H9 (cell line): ENCODE measurements around the gene KIF24. TPM values are rescaled to one million over a fixed set of nuclear protein-coding genes. Genes with fewer than 3 reads are reported as not detected.

Source experiments
- DNase-seq: peaks from one replicate; pipeline ENCODE4 v3.0.0-alpha.2; 2017
- H2AFZ ChIP-seq: one replicate; pipeline ENCODE4 v1.6.1; 2013; ENCODE audit warnings: mild to moderate bottlenecking, low read length, control low read depth, moderate library complexity
- H2AK5ac ChIP-seq: 2 replicates; pipeline ENCODE4 v1.6.1; 2013; ENCODE audit warnings: low read length, control low read depth, mixed read lengths; ENCODE audit not compliant: insufficient read length
- H2BK120ac ChIP-seq: one replicate; pipeline ENCODE4 v1.6.1; 2013; ENCODE audit warnings: low read depth, mild to moderate bottlenecking, low read length, control low read depth, inconsistent platforms; ENCODE audit not compliant: poor library complexity, severe bottlenecking
- H2BK12ac ChIP-seq: 2 replicates; pipeline ENCODE4 v1.6.1; 2013; ENCODE audit warnings: low read length, control low read depth, mixed read lengths, low read depth; ENCODE audit not compliant: insufficient read length
- H2BK15ac ChIP-seq: 2 replicates; pipeline ENCODE4 v1.6.1; 2013; ENCODE audit warnings: low read depth, low read length, control low read depth
- H2BK20ac ChIP-seq: one replicate; pipeline ENCODE4 v1.6.1; 2013; ENCODE audit warnings: low read depth, mild to moderate bottlenecking, low read length, control low read depth, inconsistent platforms; ENCODE audit not compliant: poor library complexity, severe bottlenecking
- H2BK5ac ChIP-seq: 2 replicates; pipeline ENCODE4 v1.6.1; 2013; ENCODE audit warnings: low read length, control low read depth, mixed read lengths; ENCODE audit not compliant: insufficient read length
- H3K14ac ChIP-seq: 2 replicates; pipeline ENCODE4 v1.6.1; 2013; ENCODE audit warnings: low read length, control low read depth; ENCODE audit not compliant: insufficient read depth
- H3K18ac ChIP-seq: 2 replicates; pipeline ENCODE4 v1.6.1; 2013; ENCODE audit warnings: low read depth, mild to moderate bottlenecking, mixed read lengths, low read length, control low read depth; ENCODE audit not compliant: insufficient read length
- H3K23ac ChIP-seq: 2 replicates; pipeline ENCODE4 v1.6.1; 2013; ENCODE audit warnings: low read length, control low read depth, mixed read lengths, low read depth; ENCODE audit not compliant: insufficient read length
- H3K23me2 ChIP-seq: 2 replicates; pipeline ENCODE4 v1.6.1; 2013; ENCODE audit warnings: low read depth, mild to moderate bottlenecking, mixed read lengths, low read length, control low read depth; ENCODE audit not compliant: insufficient read length, poor library complexity, severe bottlenecking
- H3K27ac ChIP-seq: 2 replicates; pipeline ENCODE4 v1.5.1; 2013; ENCODE audit warnings: low read length, control low read depth, mixed read lengths, low read depth; ENCODE audit not compliant: insufficient read length
- H3K27me3 ChIP-seq: 2 replicates; pipeline ENCODE4 v1.6.1; 2013; ENCODE audit warnings: low read length, control low read depth, inconsistent platforms; ENCODE audit not compliant: insufficient read depth
- H3K4ac ChIP-seq: 2 replicates; pipeline ENCODE4 v1.6.1; 2013; ENCODE audit warnings: low read depth, mild to moderate bottlenecking, control low read depth, inconsistent platforms, low read length, moderate library complexity
- H3K4me1 ChIP-seq: 2 replicates; pipeline ENCODE4 v1.6.1; 2013; ENCODE audit warnings: low read length, control low read depth, inconsistent platforms; ENCODE audit not compliant: insufficient read depth
- H3K4me2 ChIP-seq: 2 replicates; pipeline ENCODE4 v1.6.1; 2013; ENCODE audit warnings: low read length, control low read depth, mixed read lengths; ENCODE audit not compliant: insufficient read length, insufficient read depth
- H3K56ac ChIP-seq: 2 replicates; pipeline ENCODE4 v1.6.1; 2013; ENCODE audit warnings: low read depth, mild to moderate bottlenecking, mixed read lengths, low read length, control low read depth; ENCODE audit not compliant: insufficient read length
- H3K79me1 ChIP-seq: 2 replicates; pipeline ENCODE4 v1.6.1; 2013; ENCODE audit warnings: low read depth, mild to moderate bottlenecking, moderate library complexity, low read length, control low read depth, inconsistent platforms; ENCODE audit not compliant: insufficient read depth, poor library complexity, severe bottlenecking
- H3K79me2 ChIP-seq: 2 replicates; pipeline ENCODE4 v1.6.1; 2013; ENCODE audit warnings: low read length, control low read depth, inconsistent platforms; ENCODE audit not compliant: insufficient read depth
- H3K9ac ChIP-seq: 2 replicates; pipeline ENCODE4 v1.6.1; 2013; ENCODE audit warnings: low read length, control low read depth, mixed read lengths; ENCODE audit not compliant: insufficient read length; ENCODE audit errors: extremely low read depth
- H3K9me3 ChIP-seq: one replicate; pipeline ENCODE4 v1.6.1; 2013; ENCODE audit warnings: low read depth, low read length, inconsistent platforms; ENCODE audit not compliant: control insufficient read depth
- H3T11ph ChIP-seq: one replicate; pipeline ENCODE4 v1.6.1; 2013; ENCODE audit warnings: mild to moderate bottlenecking, low read length, control low read depth, inconsistent platforms
- H4K20me1 ChIP-seq: one replicate; pipeline ENCODE4 v1.6.1; 2013; ENCODE audit not compliant: control insufficient read depth, insufficient read length, insufficient read depth
- H4K5ac ChIP-seq: 2 replicates; pipeline ENCODE4 v1.6.1; 2013; ENCODE audit warnings: low read depth, mild to moderate bottlenecking, mixed read lengths, low read length, control low read depth; ENCODE audit not compliant: insufficient read length
- H4K8ac ChIP-seq: replicated peaks from 2 replicates; pipeline ENCODE4 v1.6.1; 2013; ENCODE audit warnings: low read length, control low read depth, mixed read lengths, low read depth; ENCODE audit not compliant: insufficient read length
- H4K91ac ChIP-seq: 2 replicates; pipeline ENCODE4 v1.6.1; 2013; ENCODE audit warnings: low read depth, mild to moderate bottlenecking, moderate library complexity, mixed read lengths, low read length, control low read depth; ENCODE audit not compliant: insufficient read length
- H3K27ac Mint-ChIP-seq, 3 experiments: 2 replicates in 2 of 3; 3 replicates in 1 of 3; pipeline ENCODE4 v1.8.0; 2020 to 2021; ENCODE audit warnings: mixed read lengths in 3 of 3, mild to moderate bottlenecking in 1 of 3, moderate library complexity in 1 of 3
- H3K27me3 Mint-ChIP-seq: 2 replicates; pipeline ENCODE4 v1.8.0; 2021; ENCODE audit warnings: low read depth, mild to moderate bottlenecking, moderate library complexity, mixed read lengths
- H3K36me3 Mint-ChIP-seq, 3 experiments: 2 replicates in 2 of 3; 3 replicates in 1 of 3; pipeline ENCODE4 v1.8.0; 2020 to 2021; ENCODE audit warnings: low read depth in 3 of 3, mixed read lengths in 3 of 3; ENCODE audit not compliant: insufficient read depth in 1 of 3
- H3K4me1 Mint-ChIP-seq, 2 experiments: 2 replicates each; pipeline ENCODE4 v1.8.0; 2020; ENCODE audit warnings: mixed read lengths in 2 of 2
- H3K4me3 Mint-ChIP-seq, 2 experiments: 2 replicates in 1 of 2; 3 replicates in 1 of 2; pipeline ENCODE4 v1.8.0; 2020 to 2021; ENCODE audit warnings: mild to moderate bottlenecking in 2 of 2, mixed read lengths in 2 of 2, moderate library complexity in 1 of 2
- H3K9me3 Mint-ChIP-seq, 2 experiments: 2 replicates in 1 of 2; 3 replicates in 1 of 2; pipeline ENCODE4 v1.8.0; 2020; ENCODE audit warnings: mild to moderate bottlenecking in 2 of 2, mixed read lengths in 2 of 2, moderate library complexity in 1 of 2
- CTCF ChIP-seq: fragments of 200-600 bp; sonication (generic); conservative IDR thresholded peaks from 3 replicates; pipeline ENCODE4 v1.8.0; 2021; ENCODE audit warnings: antibody characterized with exemption, mild to moderate bottlenecking
- WGBS: extraction: QIAGEN DNeasy Blood & Tissue Kit; methylation state at CpG from one replicate; pipeline ENCODE4 v1.1.7; 2013; ENCODE audit warnings: missing lambda C conversion rate, low lambda C conversion rate, mixed read lengths; ENCODE audit not compliant: insufficient read length; ENCODE audit errors: extremely low coverage; 5-methylcytosine and 5-hydroxymethylcytosine counted together
- total RNA-seq: library from RNA; stranded (reverse); gene quantifications from 2 replicates; pipeline ENCODE4 v1.2.1, GENCODE V29; 2021

KIF24 gene
- total RNA-seq, 1 experiment from 2014 or later: 4.0 TPM

- Histone ChIP-seq H3K23me2 (peaks cover 8% of the 10 kb centered on the region), H3K4me1 (peaks cover 8% of the 10 kb centered on the region; the same call in 1 of the 2 replicates), H3K27ac (no peak overlapping the region), H3K18ac (no peak overlapping the region), H2AFZ (no peak overlapping the region), H3K23ac (no peak overlapping the region), H3K27me3 (no peaks in the 10 kb centered on the region), H2BK20ac (no peak overlapping the region), H2BK15ac (no peak overlapping the region), H2BK120ac (no peak overlapping the region), H3K4ac (no peak overlapping the region), H4K20me1 (no peaks in the 10 kb centered on the region), H3K9ac (no peak overlapping the region), H3K79me1 (no peaks in the 10 kb centered on the region), H2BK5ac (no peak overlapping the region), H3K9me3 (no peaks in the 10 kb centered on the region), H4K91ac (no peak overlapping the region), H2BK12ac (no peak overlapping the region), H3K4me2 (no peak overlapping the region), H3K14ac (no peak overlapping the region), H3K79me2 (no peaks in the 10 kb centered on the region), H4K8ac (no peak overlapping the region), H3K56ac (no peak overlapping the region), H4K5ac (no peak overlapping the region), H3T11ph (no peak overlapping the region), H2AK5ac (no peak overlapping the region)
- TF ChIP-seq CTCF: no peak
- Mint-ChIP-seq H3K36me3 (peaks cover 0 to 2% (median 0%) of the 10 kb centered on the region in 3 experiments; a peak in 2 of 7 replicates), H3K27ac (no peak overlapping the region), H3K27me3 (no peaks in the 10 kb centered on the region), H3K9me3 (peaks cover 0 to 3% of the 10 kb centered on the region in 2 experiments; a peak in 1 of 5 replicates), H3K4me1 (peaks cover 40 to 49% of the 10 kb centered on the region in 2 experiments), H3K4me3 (no peak overlapping the region)
- WGBS: no CpG with 5 or more reads among the region's 1 CpG
- no peak for DNase-seq
Measured at GRCh38 chr9:34331196-34331595, 2.1 kb upstream of the KIF24 start.
